Caki2 (cell line): ENCODE measurements around the gene PPDPF. TPM values are rescaled to one million over a fixed set of nuclear protein-coding genes. Genes with fewer than 3 reads are reported as not detected.

Experiments used
- DNase-seq: peaks from one replicate; pipeline ENCODE4 v3.0.0-alpha.2; 2015; ENCODE audit warnings: low read depth
- in situ Hi-C: cut with HindIII; loops from 2 replicates; pipeline ENCODE4 v1.10.0; 2016; ENCODE audit warnings: low sequenced_read_pairs, low pct_unique_long_range_greater_than_20kb, mixed read lengths
- total RNA-seq: library from RNA; depleted of rRNA; stranded (reverse); fragments of >200 nt; shearing (Covaris generic); gene quantifications from 2 replicates; pipeline ENCODE4 v1.2.3, GENCODE V29; 2014; ENCODE audit warnings: low replicate concordance

PPDPF gene
- total RNA-seq, 1 experiment from 2014 or later, result 103 TPM

DNA sequence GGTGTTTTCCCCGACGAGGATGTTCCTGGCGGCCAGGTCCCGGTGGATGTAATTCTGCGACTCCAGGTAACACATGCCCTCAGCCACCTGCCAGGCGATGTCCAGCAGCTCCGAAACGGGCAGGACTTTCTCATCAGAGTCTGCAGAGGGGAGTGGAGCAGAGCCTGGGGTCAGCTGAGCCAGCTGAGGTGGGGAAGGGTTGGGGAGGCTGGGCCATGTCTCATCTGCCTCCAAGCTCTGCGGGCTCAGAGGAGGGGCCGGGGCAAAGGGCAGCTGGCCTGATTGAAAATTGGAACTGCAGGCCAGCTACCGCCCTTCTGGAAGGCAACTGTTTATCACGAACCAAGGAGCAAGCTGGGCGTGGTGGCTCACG, 10.2 kb downstream of the PPDPF start:
- no peak for DNase-seq
- in situ Hi-C loops, result no loop called here

DNA sequence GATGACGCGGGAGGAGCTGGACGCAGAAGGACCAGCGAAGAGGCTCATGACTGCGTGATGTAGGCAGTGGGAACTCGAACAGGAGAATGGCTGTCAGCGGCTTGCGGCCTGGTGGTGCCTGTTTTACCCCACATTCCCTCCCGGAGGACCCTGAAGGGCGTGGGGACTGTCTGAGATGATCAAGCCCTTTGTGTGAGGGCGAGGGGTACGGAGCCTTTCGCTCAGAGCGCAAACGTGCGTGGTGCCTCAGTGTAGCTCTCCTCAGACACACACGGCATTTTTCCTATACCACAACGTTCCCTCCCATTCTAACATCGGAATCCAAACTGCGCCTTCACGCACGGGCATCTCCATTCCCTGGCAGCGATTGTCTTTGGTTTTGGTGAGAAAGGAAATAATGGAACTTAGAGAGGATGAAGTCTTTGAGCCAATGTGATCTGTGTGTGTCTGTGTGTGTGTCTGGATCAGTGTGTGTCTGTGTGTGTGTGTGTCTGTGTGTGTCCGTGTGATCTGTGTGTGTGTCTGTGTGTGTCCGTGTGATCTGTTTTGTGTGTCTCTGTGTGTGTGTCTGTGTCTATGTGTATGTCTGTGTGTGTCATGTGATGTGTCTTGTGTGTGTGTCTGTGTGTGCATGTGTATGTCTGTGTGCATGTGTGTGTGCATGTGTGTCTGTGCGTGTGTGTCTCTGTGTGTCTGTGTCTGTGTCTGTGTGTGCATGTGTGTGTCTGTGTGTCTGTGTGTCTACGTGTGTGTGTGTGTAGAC, 11.3 kb downstream of the PPDPF start:
- no peak for DNase-seq
- in situ Hi-C loops, result no loop called here

DNA sequence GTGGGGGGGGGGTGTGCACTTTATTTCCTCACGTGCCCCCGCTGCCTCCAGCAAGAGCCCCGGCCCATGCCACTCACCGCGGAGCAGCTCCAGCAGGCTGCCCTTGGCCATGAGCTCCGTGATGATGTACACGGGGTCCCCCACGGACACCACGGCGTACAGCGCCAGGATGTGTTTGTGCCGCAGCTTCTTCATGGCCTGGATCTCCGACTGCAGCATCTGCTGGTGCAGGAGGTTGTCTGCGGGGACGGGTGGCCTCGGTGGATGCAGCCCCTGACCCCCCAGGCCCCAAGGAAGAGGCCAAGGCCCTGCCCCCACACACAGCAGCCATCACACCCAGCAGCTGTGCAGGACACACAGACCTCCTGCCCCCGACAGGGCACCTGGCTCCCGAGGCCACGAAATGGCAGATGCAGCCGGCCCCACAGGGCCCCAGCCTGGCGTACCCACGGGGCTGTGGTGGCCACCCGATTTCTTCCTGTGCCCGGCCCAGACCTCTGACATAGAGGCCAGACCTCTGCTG, 11.9 kb downstream of the PPDPF start:
- in situ Hi-C loops, result no loop called here
- DNase-seq, result no peak

DNA sequence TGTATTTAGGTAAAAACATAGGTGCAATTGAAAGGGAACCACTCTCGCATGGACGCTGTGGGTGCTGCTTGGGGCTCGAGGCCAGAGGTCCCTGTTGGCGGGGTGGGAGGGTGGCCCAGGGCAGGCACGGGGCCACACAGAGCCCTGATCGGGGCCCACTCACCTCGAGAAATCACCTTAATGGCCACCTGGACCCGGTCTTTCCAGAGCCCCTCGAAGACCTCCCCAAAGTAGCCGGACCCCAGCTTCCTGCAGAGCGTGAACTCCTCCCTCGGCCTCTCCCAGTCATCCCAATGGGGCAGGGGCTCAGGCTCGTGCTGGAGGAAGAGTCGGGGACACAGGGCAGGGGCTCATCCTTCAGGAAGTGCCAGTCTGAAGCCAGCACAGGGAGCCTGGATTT, 12.8 kb downstream of the PPDPF start:
- in situ Hi-C loops, result no loop called here
- no peak for DNase-seq

DNA sequence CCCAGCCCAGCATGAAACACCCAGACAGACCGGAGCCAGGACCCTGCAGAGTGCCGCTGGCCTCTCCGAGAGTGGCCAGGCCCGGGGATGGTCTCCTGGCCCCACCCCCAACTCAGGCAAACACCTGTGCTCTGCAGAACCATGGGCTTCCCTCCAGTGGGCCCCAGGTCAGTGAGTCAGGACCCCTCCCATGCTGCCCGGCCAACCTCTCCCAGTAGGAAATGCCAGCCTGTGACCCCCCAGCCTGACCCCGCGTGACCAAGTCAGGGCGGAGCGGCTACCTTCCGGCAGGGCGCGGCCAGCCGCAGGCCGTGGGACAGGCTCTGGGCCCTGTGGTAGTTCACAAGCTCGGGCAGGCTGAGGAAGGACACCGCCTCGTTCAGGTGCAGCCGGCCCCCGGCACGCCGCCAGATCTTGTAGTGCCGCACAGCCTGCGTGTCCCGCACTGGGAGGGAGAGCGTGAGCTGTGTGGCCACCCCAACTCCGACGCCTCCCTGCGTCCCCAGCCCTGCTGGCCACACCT, 13.4 kb downstream of the PPDPF start:
- in situ Hi-C loops, result no loop called here
- no peak for DNase-seq

DNA sequence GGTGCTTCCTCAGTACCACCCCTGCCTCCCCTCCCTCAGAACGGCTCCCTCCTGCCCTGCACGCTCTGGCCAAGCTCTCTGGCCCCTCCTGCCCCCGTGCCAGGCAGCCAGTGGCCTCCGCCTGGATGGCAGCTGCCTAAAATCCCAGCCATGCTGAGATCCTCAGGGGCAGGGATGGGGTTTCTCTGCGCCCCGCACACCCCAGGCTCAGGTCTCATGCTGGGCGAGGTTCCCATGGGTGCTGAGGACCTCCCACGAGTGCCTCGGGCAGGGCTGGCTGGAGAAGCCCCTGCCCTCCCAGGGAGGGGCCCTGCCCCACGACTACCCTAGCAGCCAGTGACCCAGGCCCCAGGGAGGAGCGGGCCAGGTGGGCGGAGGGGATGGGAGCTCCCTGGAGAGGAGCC, 13.9 kb downstream of the PPDPF start:
- in situ Hi-C loops, result no loop called here
- no peak for DNase-seq

DNA sequence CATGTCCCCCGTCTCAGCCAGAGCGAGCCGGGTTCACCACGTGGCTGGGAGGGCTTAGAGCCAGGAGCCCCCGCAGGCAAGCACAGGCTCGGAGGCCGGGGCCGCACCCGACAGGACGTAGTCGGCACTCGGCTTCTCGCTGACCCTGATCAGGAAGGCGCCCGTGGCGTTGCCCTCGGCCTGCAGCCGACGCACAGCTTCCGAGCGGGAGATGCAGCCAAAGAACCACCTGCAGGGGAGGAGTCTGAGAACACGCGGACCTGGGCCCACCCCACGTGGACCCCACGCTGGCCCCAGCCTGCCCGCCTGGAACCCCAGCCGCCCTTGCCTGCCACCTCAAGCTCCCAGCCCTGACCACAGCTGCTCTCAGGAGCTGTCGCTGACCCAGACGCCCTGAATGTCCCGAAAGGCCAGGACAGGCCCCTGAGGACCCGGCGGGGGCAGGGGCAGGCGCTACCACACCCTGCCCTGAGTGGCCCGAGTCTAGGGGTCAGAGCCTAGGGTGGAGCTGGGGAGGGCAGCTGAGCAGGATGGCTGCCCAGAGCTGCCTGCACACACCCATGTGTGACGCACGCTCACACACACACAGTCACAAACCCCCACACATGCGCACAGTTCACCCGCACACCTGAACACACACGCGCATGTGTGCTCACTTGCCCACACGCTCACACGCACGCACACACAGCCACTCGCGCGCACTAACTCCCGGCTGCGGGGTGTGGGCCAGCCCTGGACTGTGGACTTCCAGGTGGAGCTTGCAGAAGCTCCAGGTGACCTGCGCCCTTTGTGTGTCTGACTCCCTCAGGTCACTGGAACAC, 14.5 kb downstream of the PPDPF start:
- in situ Hi-C loops, result no loop called here
- DNase-seq, result no peak

DNA sequence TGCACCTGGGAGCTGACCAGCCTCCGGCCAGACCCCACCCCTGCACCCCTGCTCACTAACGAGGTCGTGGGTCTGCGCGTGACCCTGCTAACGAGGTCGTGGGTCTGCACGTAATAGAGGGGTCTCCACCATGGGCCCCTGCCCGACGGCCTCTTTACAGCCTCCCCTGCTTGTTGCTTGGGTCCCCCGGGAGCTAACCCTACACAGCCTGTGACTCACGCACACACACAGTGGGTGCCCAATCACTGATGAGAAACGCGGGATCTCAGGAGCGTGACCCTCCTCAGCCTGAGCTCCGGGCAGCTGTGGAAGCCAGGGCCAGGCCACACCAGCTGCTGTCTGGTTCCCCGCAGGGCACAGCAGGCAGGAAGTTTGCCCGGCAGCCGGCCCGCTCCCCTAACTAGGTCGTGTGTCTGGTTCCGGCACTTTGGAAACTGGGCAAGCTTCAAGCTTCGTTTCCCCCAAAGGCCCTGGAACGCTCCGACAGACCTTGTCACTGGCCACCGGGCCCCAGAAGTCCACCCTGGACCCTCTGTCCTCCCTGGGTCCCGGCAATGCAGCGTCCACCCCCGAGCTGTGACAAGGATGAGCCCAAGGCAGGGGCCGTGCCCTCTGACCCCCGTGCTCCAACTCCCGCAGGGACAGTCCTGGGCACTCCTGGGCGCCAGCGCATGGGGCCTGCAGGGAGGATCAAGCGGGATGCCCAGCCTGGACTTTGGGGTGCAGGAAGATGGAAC, 15.8 kb downstream of the PPDPF start:
- DNase-seq, result no peak
- in situ Hi-C loops, result no loop called here

DNA sequence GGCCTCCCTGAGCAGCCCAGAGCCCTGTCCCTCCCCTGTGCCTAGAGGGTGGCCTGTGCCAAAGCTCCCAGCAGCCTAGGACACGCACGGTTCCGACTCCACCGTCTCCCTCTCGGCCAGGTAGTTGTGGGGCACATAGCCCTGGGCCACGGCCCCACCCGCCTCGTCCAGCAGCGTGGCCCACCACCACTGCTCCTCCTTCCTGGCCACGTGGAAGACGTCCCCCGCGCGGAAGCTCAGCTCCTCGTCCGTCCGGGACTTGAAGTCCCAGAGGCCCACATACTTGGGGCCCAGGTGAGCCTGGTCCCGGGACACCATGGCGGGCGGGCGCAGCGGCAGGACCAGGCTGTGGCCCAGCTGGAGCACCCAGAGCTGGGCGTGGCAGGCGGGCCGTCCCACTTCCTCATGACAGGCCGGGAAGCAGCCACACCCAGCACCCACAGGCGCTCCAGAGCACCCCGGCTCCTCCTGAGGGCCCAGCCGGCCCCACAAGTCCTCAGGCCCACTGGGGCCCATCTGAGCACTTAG, 16.5 kb downstream of the PPDPF start, which contains the start of gene PTK6:
PTK6 (minus strand) TSS at position 380 of the 528 bp plus-strand sequence; CDS start at position 318, 62 bp downstream.
- in situ Hi-C loops, result no loop called here
- no peak for DNase-seq

DNA sequence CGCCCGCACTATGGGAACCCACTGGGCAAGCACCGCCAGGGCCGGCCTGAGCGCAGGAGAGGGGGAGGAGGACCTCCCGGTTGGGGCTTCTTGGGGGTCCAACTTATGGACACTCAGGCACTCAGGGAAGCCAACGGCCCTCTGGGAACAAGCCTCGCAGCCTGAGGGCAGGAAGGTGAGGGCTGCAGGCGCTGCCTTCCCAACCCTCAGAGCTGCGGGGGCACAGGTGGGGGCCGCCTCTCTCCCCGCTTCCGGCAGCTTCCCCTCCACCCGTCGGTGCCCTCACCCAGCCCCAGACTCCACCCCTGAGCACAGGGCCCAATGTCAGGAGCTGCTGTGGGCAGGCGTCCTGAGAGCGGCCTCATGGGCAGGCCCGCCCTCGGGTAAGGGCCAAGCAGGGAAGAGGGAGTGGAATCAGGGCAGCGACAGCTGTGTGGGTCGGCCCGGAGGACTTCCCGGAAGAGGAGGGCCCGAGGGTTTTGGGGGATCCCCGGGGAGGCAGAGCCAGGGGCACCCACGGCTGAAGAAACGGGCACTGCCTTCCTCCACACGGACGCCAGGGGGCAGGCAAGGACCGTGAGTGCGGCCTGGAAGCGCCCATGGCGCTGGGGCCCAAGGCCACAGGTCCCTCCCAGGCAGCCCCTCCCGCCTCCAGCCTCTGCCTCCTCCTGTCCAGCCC, 17.1 kb downstream of the PPDPF start:
- in situ Hi-C loops, result no loop called here
- peak; percentile 100 for DNase-seq

DNA sequence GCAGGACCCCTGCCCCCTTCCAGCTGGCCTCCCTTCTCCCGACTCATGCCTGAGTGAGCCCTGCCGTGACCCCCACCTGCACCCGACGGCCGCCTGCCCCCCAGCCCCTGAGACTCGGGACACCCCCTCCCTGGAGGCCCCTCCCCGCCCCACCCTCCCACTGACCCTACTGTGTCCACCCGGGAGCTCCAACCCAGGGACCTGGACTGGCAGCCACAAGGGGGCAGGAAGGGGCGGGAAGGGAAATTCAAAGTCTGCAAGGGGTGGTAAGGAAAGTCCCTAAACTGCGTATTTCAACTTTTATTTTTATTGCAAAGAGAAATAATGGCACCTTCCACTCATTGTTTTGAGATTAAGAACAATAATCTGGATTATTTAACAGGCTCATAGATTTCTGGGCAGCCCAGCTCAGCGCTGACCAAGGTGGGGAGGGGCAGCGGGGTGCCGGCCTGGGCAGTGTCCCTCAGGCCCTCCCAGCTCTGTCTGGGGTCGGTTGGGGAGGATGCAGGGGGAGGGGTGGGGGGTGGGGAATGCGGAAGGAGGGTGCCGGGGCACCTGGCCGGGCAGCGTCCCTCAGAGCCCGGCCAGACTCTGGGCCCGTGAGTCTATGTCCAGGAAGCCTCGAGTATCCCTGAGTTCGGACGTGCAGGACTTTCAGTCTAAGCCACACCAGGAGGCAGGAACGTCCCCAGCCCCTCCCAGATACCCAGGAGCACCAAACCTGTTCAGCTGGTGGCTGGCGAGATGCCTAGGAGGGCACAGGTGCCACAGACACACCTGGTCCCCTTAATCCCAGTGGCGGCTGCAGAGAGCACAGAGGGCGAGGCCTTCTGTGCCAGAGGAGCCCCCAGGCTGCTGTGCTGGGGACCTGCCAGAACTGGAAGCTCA, 17.9 kb downstream of the PPDPF start:
- in situ Hi-C loops, result no loop called here
- no peak for DNase-seq

DNA sequence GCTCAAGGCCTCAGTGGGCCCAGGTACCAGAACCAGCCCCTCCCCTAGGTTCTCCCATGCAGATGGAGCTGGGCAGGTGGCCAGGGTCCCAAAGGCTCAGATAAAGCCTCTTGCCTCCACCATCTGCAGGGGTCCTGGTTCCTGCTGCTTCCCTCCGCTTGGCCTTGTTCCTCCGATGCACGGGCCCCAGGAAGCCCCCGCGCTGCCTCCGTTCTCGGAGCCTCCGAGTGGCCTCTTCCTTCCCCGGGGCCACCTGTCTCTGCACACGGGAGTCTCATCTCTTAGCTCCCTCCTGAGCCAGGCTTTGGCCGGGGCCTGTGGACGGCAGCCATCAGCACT, 18.5 kb downstream of the PPDPF start:
- DNase-seq, result no peak
- in situ Hi-C loops, result no loop called here

DNA sequence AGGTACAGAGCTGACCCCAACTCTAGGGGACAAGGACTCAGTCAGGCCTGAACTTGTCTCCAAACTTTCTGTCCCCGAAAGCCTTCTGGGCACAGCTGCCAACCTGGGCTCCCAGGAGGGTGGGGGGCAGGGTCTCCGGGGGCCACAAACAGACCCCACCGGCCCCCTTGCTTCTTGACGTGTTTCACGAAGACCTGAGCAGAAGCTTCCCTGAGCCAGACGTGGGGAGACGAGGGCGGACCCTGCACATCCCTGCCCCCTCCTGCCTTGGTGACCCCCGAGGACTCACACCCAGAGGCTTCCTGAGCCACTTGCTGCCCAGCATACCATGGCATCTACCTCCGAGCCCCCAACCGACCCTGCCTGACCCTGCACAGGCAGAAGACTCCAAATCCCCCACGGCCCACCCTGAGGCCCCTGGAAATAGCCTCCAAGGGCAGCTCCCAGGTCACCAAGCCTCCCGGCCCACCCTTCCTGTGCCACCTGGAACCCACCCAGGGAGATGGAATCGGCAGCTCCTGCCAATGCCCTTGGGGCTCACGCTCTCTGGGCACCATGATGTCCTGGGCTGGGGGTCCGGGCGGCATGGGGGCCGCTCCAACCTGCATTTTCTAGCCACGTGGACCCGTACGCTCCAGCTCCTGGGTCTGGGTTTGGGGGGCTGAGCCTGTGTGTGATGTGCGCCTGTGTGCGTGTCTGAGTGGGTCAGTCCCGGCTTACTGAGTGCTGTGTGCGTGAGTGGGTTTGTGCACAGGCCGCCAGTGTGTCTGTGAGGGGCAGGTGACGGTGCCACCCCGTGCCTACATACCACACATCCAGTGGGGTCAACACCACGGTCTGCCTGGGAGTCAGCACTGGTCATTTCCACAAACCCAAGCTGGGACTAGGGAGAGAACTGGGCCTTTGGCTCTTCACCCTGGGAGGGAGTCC, 19.1 kb downstream of the PPDPF start:
- no peak for DNase-seq
- in situ Hi-C loops, result no loop called here

DNA sequence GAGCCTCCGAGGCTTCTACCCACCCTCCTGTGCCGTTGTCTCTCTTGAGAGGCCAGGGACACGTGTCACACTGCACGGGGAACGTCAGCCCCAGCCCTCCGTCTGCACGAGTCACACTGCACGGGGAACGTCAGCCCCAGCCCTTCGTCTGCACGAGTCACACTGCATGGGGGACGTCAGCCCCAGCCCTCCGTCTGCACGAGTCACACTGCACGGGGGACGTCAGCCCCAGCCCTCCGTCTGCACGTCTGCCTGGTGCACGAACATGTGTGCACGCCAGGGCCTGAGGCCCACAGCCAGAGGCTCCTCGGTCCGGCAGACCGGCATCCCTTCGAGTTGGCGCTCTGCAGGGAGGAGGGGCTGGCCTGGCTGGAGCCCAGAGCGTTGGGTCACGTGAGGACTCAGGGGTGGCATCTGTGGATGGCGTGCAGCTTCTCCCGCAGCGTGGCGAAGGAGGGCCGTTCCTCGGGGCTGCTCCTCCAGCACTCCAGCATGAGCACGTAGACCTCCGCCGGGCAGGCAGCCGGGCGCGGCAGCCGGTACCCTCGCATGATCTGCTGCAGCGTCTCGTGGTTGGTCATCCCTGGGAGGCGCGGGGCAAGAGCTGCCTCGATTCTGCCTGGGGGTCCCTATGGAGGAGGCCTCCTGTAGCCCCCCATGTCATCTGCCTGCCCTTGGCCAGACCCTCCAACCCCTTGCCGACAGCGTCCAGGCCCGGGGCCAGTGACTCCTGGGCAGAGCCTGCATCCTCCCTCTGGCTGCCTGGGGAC, 20.0 kb downstream of the PPDPF start:
- in situ Hi-C loops, result no loop called here
- peak; percentile 47 for DNase-seq

DNA sequence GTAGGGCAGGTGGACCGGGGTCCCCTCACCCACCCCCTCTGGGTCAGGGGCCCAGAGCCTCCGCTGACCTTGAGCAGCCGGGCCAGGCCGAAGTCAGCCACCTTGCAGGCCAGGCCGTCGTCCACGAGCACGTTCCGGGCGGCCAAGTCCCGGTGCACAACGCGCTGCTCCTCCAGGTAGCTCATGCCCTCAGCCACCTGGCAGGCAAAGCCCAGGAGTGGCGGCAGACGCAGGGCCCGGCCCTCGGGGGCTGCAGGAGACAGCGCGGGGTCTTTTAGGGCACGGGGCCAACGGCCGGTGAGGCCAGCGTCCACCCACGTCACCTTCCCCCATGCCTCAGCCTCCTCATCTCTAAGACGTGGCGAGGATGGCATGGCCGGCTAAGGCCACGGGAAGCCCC, 20.8 kb downstream of the PPDPF start:
- DNase-seq, result no peak
- in situ Hi-C loops, result no loop called here
